CD4-positive, alpha-beta T cell (primary cell): ENCODE data around the gene PCDH9. TPM values are rescaled to one million over a fixed set of nuclear protein-coding genes. Genes with fewer than 3 reads are reported as not detected.

ENCODE experiments used
- ATAC-seq: fragments of 200-7000 bp; cut with Tn5 transposase; one replicate; pipeline ENCODE4 v1.10.0; 2022; ENCODE audit warnings: mild to moderate bottlenecking; ENCODE audit not compliant: poor library complexity
- CTCF ChIA-PET: fragments of 350-600 bp; sonication (Branson Sonifier 250); formaldehyde crosslinking; loops from one replicate; lab custom pipeline; 2021; ENCODE audit warnings: antibody characterized with exemption, inconsistent platforms; lab: Charles Lee
- POLR2A ChIA-PET: fragments of 350-600 bp; sonication (Branson Sonifier 250); formaldehyde crosslinking; loops from one replicate; lab custom pipeline; 2021; ENCODE audit warnings: antibody characterized with exemption, inconsistent platforms; lab: Charles Lee
- DNase-seq, 14 experiments: peaks; one replicate each; pipeline ENCODE4 v3.0.0-alpha.2; 2013 to 2020; ENCODE audit warnings: mixed read lengths in 2 of 14
- H3K27ac ChIP-seq, 2 donors: one replicate each; pipeline versions ENCODE4 v1.5.1 to v1.7.0; 2013; ENCODE audit warnings: low read length in 2 of 2, low read depth in 1 of 2, mild to moderate bottlenecking in 1 of 2
- H3K27me3 ChIP-seq, 2 experiments: 1 replicate in 1 of 2; 2 replicates in 1 of 2; pipeline versions ENCODE4 v1.6.1 to v1.7.0; 2013; ENCODE audit warnings: low read length in 2 of 2, control low read depth in 1 of 2, mild to moderate bottlenecking in 1 of 2, moderate library complexity in 1 of 2; ENCODE audit not compliant: insufficient read depth in 2 of 2, control insufficient read depth in 1 of 2
- H3K36me3 ChIP-seq: one replicate; pipeline ENCODE4 v1.6.1; 2013; ENCODE audit warnings: low read length, control low read depth; ENCODE audit not compliant: insufficient read depth
- H3K4me1 ChIP-seq: one replicate; pipeline ENCODE4 v1.6.1; 2013; ENCODE audit warnings: low read length, control low read depth; ENCODE audit not compliant: insufficient read depth
- H3K4me3 ChIP-seq: one replicate; pipeline ENCODE4 v1.5.1; 2013; ENCODE audit warnings: mild to moderate bottlenecking, low read length, moderate library complexity
- H3K9me3 ChIP-seq, 2 experiments: 1 replicate in 1 of 2; 2 replicates in 1 of 2; pipeline versions ENCODE4 v1.6.1 to v1.7.0; 2013; ENCODE audit warnings: low read length in 2 of 2, mild to moderate bottlenecking in 2 of 2, control low read depth in 1 of 2, moderate library complexity in 1 of 2; ENCODE audit not compliant: control insufficient read depth in 1 of 2, insufficient read depth in 1 of 2
- H3K27ac Mint-ChIP-seq: one replicate; pipeline ENCODE4 v1.8.0; 2020; ENCODE audit warnings: mixed read lengths
- H3K27me3 Mint-ChIP-seq: one replicate; pipeline ENCODE4 v1.8.0; 2021; ENCODE audit warnings: mixed read lengths
- H3K36me3 Mint-ChIP-seq: one replicate; pipeline ENCODE4 v1.8.0; 2021; ENCODE audit warnings: low read depth, mixed read lengths
- H3K4me1 Mint-ChIP-seq: one replicate; pipeline ENCODE4 v1.8.0; 2021; ENCODE audit warnings: low read depth, mixed read lengths
- H3K4me3 Mint-ChIP-seq: one replicate; pipeline ENCODE4 v1.8.0; 2020; ENCODE audit warnings: mild to moderate bottlenecking, mixed read lengths
- H3K9me3 Mint-ChIP-seq: one replicate; pipeline ENCODE4 v1.8.0; 2020; ENCODE audit warnings: mixed read lengths
- CTCF ChIP-seq: fragments of 200-600 bp; IDR thresholded peaks from one replicate; pipeline ENCODE4 v1.8.0; 2022; ENCODE audit warnings: antibody characterized with exemption, mild to moderate bottlenecking
- intact Hi-C, 2 experiments: fragments of 100-400 bp; cut with DNase I in 1 of 2; cut with micrococcal nuclease in 1 of 2; formaldehyde crosslinking; loops; one replicate each; pipeline versions ENCODE4 v1.15.1 to v1.9.0; 2023 to 2025; cut with DNase I, micrococcal nuclease
- total RNA-seq, 174 experiments: library from RNA in 2 of 174; stranded (reverse) in 2 of 174; gene quantifications; one replicate each; pipeline ENCODE4 v1.2.3 and lab custom pipeline; 2021 to 2026

Gene PCDH9
- total RNA-seq, 2 experiments from 2014 or later, result 0.08 to 0.19 TPM

GRCh38 chr13:66375756-66376155 is 854.4 kb downstream of the PCDH9 start:
- Histone ChIP-seq H3K36me3 (no peaks in the 10 kb centered on the region), H3K4me1 (no peaks in the 10 kb centered on the region), H3K9me3 (peaks cover 0 to 3% of the 10 kb centered on the region in 2 experiments), H3K27me3 (no peaks in the 10 kb centered on the region), H3K27ac (no peak overlapping the region), H3K4me3 (no peak overlapping the region)
- no peak for ATAC-seq
- no peak for DNase-seq
- Mint-ChIP-seq H3K4me3 (no peak overlapping the region), H3K27me3 (no peaks in the 10 kb centered on the region), H3K9me3 (peaks cover 2% of the 10 kb centered on the region), H3K36me3 (no peaks in the 10 kb centered on the region), H3K4me1 (no peaks in the 10 kb centered on the region), H3K27ac (no peak overlapping the region)
- ChIA-PET CTCF (no interaction called here), POLR2A (no interaction called here)
- intact Hi-C loops, result no loop called here
- TF ChIP-seq CTCF, result no peak

GRCh38 chr13:66369666-66370065 is 860.5 kb downstream of the PCDH9 start:
- Histone ChIP-seq H3K4me1 (no peaks in the 10 kb centered on the region), H3K4me3 (no peak overlapping the region), H3K27ac (no peak overlapping the region), H3K36me3 (no peaks in the 10 kb centered on the region), H3K9me3 (no peaks in the 10 kb centered on the region), H3K27me3 (no peaks in the 10 kb centered on the region)
- TF ChIP-seq CTCF, result no peak
- DNase-seq (no peak), ATAC-seq (no peak)
- ChIA-PET POLR2A (interaction anchor here (0.7 kb wide), 1 partner anchor 11 kb away, joined by 5 read pairs; no protein-coding TSS in a partner anchor), CTCF (interaction anchor here (1.2 kb wide), 1 partner anchor 24 kb away, joined by 3 read pairs; no protein-coding TSS in a partner anchor)
- intact Hi-C loops, result no loop called here
- H3K36me3 Mint-ChIP-seq, result no peaks in the 10 kb centered on the region
- no peaks in the 10 kb centered on the region for H3K4me1 Mint-ChIP-seq
- no peaks in the 10 kb centered on the region for H3K27me3 Mint-ChIP-seq
- no peak overlapping the region for H3K27ac Mint-ChIP-seq
- H3K9me3 Mint-ChIP-seq, result peaks cover 2% of the 10 kb centered on the region
- no peak overlapping the region for H3K4me3 Mint-ChIP-seq

- no peaks in the 10 kb centered on the region for H3K36me3 Mint-ChIP-seq
- Histone ChIP-seq H3K9me3 (peaks cover 0 to 4% of the 10 kb centered on the region in 2 experiments), H3K4me3 (no peak overlapping the region), H3K27ac (no peak overlapping the region), H3K4me1 (no peaks in the 10 kb centered on the region), H3K27me3 (no peaks in the 10 kb centered on the region), H3K36me3 (no peaks in the 10 kb centered on the region)
- H3K27me3 Mint-ChIP-seq, result no peaks in the 10 kb centered on the region
- ChIA-PET POLR2A (no interaction called here), CTCF (no interaction called here)
- intact Hi-C loops, result no loop called here
- H3K4me1 Mint-ChIP-seq, result no peaks in the 10 kb centered on the region
- no peak for TF ChIP-seq CTCF
- ATAC-seq, result no peak
- H3K9me3 Mint-ChIP-seq, result no peaks in the 10 kb centered on the region
- no peak overlapping the region for H3K27ac Mint-ChIP-seq
- no peak overlapping the region for H3K4me3 Mint-ChIP-seq
- DNase-seq, result no peak
Observed at GRCh38 chr13:66367356-66367755, 862.8 kb downstream of the PCDH9 start.
